CD14-positive monocyte (primary cell): Measurements from ENCODE around the gene SUN5. TPM values are rescaled to one million over a fixed set of nuclear protein-coding genes. Genes with fewer than 3 reads are reported as not detected.

Experiments used
- DNase-seq, 3 donors: peaks; one replicate each; pipeline ENCODE4 v3.0.0-alpha.2; 2011 to 2022
- H2AFZ ChIP-seq: 2 replicates; pipeline ENCODE4 v1.6.0; 2012; ENCODE audit warnings: mild to moderate bottlenecking, low read depth, low read length, inconsistent platforms; ENCODE audit not compliant: insufficient read depth, poor library complexity, severe bottlenecking
- H3K27ac ChIP-seq, 2 donors: 1 replicate in 1 of 2; 2 replicates in 1 of 2; pipeline ENCODE4 v1.5.1; 2012 to 2013; ENCODE audit warnings: low read length in 2 of 2, control low read depth in 1 of 2, inconsistent platforms in 1 of 2, low read depth in 1 of 2, mild to moderate bottlenecking in 1 of 2
- H3K27me3 ChIP-seq, 2 donors: one replicate each; pipeline versions ENCODE4 v1.6.0 to v1.6.1; 2011 to 2013; ENCODE audit warnings: low read length in 2 of 2; ENCODE audit not compliant: control insufficient read depth in 2 of 2, insufficient read depth in 2 of 2
- H3K36me3 ChIP-seq, 2 donors: replicated peaks in 1 of 2; 1 replicate in 1 of 2; 2 replicates in 1 of 2; pipeline versions ENCODE4 v1.5.1 to v1.6.1; 2012 to 2013; ENCODE audit warnings: low read length in 2 of 2, control low read depth in 1 of 2, inconsistent platforms in 1 of 2, mild to moderate bottlenecking in 1 of 2; ENCODE audit not compliant: insufficient read depth in 2 of 2, control insufficient read depth in 1 of 2
- H3K4me1 ChIP-seq, 2 donors: 1 replicate in 1 of 2; 2 replicates in 1 of 2; pipeline versions ENCODE4 v1.5.1 to v1.6.1; 2012 to 2013; ENCODE audit warnings: low read length in 2 of 2, control low read depth in 1 of 2, inconsistent platforms in 1 of 2, mild to moderate bottlenecking in 1 of 2, moderate library complexity in 1 of 2; ENCODE audit not compliant: insufficient read depth in 2 of 2, control insufficient read depth in 1 of 2
- H3K4me2 ChIP-seq: replicated peaks from 2 replicates; pipeline ENCODE3; 2012; ENCODE audit warnings: low read length, moderate library complexity, mild to moderate bottlenecking; ENCODE audit not compliant: poor library complexity, severe bottlenecking; ENCODE audit errors: extremely low read depth
- H3K4me3 ChIP-seq, 3 experiments: fragments of 200-600 bp in 1 of 3; sonication (generic) in 1 of 3; replicated peaks in 1 of 3; 1 replicate in 2 of 3; 2 replicates in 1 of 3; pipeline ENCODE4 v1.5.1; 2011 to 2013; ENCODE audit warnings: low read length in 3 of 3, mild to moderate bottlenecking in 3 of 3, control low read depth in 2 of 3, low read depth in 2 of 3, inconsistent platforms in 1 of 3, moderate library complexity in 1 of 3
- H3K79me2 ChIP-seq: 2 replicates; pipeline ENCODE4 v1.6.0; 2012; ENCODE audit warnings: mild to moderate bottlenecking, control low read depth, inconsistent platforms, low read length, moderate library complexity; ENCODE audit not compliant: insufficient read depth
- H3K9ac ChIP-seq: 2 replicates; pipeline ENCODE4 v1.6.0; 2017; ENCODE audit warnings: low read length, mild to moderate bottlenecking; ENCODE audit not compliant: insufficient read depth, poor library complexity, severe bottlenecking
- H3K9me3 ChIP-seq, 2 donors: replicated peaks in 1 of 2; 1 replicate in 1 of 2; 2 replicates in 1 of 2; pipeline versions ENCODE4 v1.5.1 to v1.6.1; 2012 to 2013; ENCODE audit warnings: low read length in 2 of 2, control low read depth in 1 of 2; ENCODE audit not compliant: control insufficient read depth in 1 of 2, insufficient read depth in 1 of 2
- H4K20me1 ChIP-seq: 2 replicates; pipeline ENCODE4 v1.6.0; 2012; ENCODE audit warnings: mild to moderate bottlenecking, low read length, control low read depth, moderate library complexity; ENCODE audit not compliant: insufficient read depth
- H3K27ac Mint-ChIP-seq, 7 donors: one replicate each; pipeline ENCODE4 v1.8.0; 2020; ENCODE audit warnings: mild to moderate bottlenecking in 7 of 7, mixed read lengths in 7 of 7, moderate library complexity in 6 of 7, inconsistent platforms in 2 of 7
- H3K27me3 Mint-ChIP-seq, 3 donors: one replicate each; pipeline ENCODE4 v1.8.0; 2021 to 2022; ENCODE audit warnings: low read depth in 3 of 3, mild to moderate bottlenecking in 3 of 3, mixed read lengths in 3 of 3, moderate library complexity in 3 of 3, inconsistent platforms in 1 of 3
- H3K36me3 Mint-ChIP-seq, 2 donors: one replicate each; pipeline ENCODE4 v1.8.0; 2020; ENCODE audit warnings: mixed read lengths in 2 of 2, inconsistent platforms in 1 of 2, mild to moderate bottlenecking in 1 of 2
- H3K4me1 Mint-ChIP-seq: one replicate; pipeline ENCODE4 v1.8.0; 2020; ENCODE audit warnings: mild to moderate bottlenecking, mixed read lengths
- H3K4me3 Mint-ChIP-seq, 2 donors: one replicate each; pipeline ENCODE4 v1.8.0; 2020; ENCODE audit warnings: mild to moderate bottlenecking in 2 of 2, mixed read lengths in 2 of 2, moderate library complexity in 1 of 2
- H3K9me3 Mint-ChIP-seq, 7 donors: one replicate each; pipeline ENCODE4 v1.8.0; 2020 to 2022; ENCODE audit warnings: mixed read lengths in 7 of 7, mild to moderate bottlenecking in 6 of 7, moderate library complexity in 6 of 7, inconsistent platforms in 2 of 7
- WGBS: methylation state at CpG from one replicate; pipeline ENCODE4 v1.1.5; 2013; ENCODE audit warnings: missing lambda C conversion rate; ENCODE audit not compliant: insufficient coverage; 5-methylcytosine and 5-hydroxymethylcytosine counted together
- intact Hi-C, 2 donors: fragments of 100-400 bp; cut with micrococcal nuclease; formaldehyde crosslinking; loops; one replicate each; pipeline versions ENCODE4 v1.15.0 to v1.15.1; 2023
- polyA plus RNA-seq, 3 donors: library from polyadenylated mRNA; depleted of rRNA in 1 of 3; unstranded in 2 of 3; stranded (reverse) in 1 of 3; fragments of 300-500 nt in 2 of 3; fragments of >200 nt in 1 of 3; fragmentation: Illumina TruSeq in 2 of 3; gene quantifications; 1 replicate in 2 of 3; 2 replicates in 1 of 3; pipeline ENCODE4 v1.2.3, GENCODE V29; 2012 to 2021
- TF ChIP-seq, protein P1 (sequence below): fragments of 200-600 bp; IDR thresholded peaks from one replicate; pipeline ENCODE4 v1.8.0; 2022; ENCODE audit warnings: antibody characterized with exemption, mild to moderate bottlenecking

The SUN5 gene
- polyA plus RNA-seq, 3 donors: not detected

GRCh38 chr20:33005908-33006775, 1.9 kb upstream of the SUN5 start:
- Histone ChIP-seq H3K27ac (no peak overlapping the region), H3K27me3 (no peaks in the 10 kb centered on the region), H3K79me2 (no peaks in the 10 kb centered on the region), H3K36me3 (no peaks in the 10 kb centered on the region), H3K9me3 (no peaks in the 10 kb centered on the region), H2AFZ (no peak overlapping the region), H3K9ac (no peak overlapping the region), H4K20me1 (no peaks in the 10 kb centered on the region), H3K4me3 (no peak overlapping the region), H3K4me1 (no peaks in the 10 kb centered on the region), H3K4me2 (no peak overlapping the region)
- WGBS: 94% methylated on average over 6 of the region's 8 CpGs
- no peak overlapping the region for H3K4me3 Mint-ChIP-seq
- no peaks in the 10 kb centered on the region for H3K4me1 Mint-ChIP-seq
- H3K27ac Mint-ChIP-seq: no peak overlapping the region
- intact Hi-C loops: no loop called here
- peaks cover 0 to 7% (median 3%) of the 10 kb centered on the region in 7 donors for H3K9me3 Mint-ChIP-seq
- H3K36me3 Mint-ChIP-seq: no peaks in the 10 kb centered on the region
- no peak for DNase-seq
- peaks cover 0 to 4% (median 3%) of the 10 kb centered on the region in 3 donors for H3K27me3 Mint-ChIP-seq
- TF ChIP-seq, protein P1, sequence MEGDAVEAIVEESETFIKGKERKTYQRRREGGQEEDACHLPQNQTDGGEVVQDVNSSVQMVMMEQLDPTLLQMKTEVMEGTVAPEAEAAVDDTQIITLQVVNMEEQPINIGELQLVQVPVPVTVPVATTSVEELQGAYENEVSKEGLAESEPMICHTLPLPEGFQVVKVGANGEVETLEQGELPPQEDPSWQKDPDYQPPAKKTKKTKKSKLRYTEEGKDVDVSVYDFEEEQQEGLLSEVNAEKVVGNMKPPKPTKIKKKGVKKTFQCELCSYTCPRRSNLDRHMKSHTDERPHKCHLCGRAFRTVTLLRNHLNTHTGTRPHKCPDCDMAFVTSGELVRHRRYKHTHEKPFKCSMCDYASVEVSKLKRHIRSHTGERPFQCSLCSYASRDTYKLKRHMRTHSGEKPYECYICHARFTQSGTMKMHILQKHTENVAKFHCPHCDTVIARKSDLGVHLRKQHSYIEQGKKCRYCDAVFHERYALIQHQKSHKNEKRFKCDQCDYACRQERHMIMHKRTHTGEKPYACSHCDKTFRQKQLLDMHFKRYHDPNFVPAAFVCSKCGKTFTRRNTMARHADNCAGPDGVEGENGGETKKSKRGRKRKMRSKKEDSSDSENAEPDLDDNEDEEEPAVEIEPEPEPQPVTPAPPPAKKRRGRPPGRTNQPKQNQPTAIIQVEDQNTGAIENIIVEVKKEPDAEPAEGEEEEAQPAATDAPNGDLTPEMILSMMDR: no peak

- WGBS: 54% methylated on average over 2 of the region's 4 CpGs
Measured at GRCh38 chr20:33005132-33005566, 916 bp upstream of the SUN5 start.

More at GRCh38 chr20:33005132-33005566, 916 bp upstream of the SUN5 start:
- Histone ChIP-seq H3K9me3 (no peaks in the 10 kb centered on the region), H3K4me2 (no peak overlapping the region), H3K4me3 (no peak overlapping the region), H4K20me1 (no peaks in the 10 kb centered on the region), H3K4me1 (peaks cover under 1% of the 10 kb centered on the region in 2 donors), H3K27ac (no peak overlapping the region), H2AFZ (no peak overlapping the region), H3K27me3 (no peaks in the 10 kb centered on the region), H3K79me2 (no peaks in the 10 kb centered on the region), H3K36me3 (no peaks in the 10 kb centered on the region), H3K9ac (no peak overlapping the region)
- TF ChIP-seq, protein P1: peak; percentile 75
- Mint-ChIP-seq H3K27me3 (peaks cover 0 to 3% (median 1%) of the 10 kb centered on the region in 3 donors), H3K27ac (no peak overlapping the region), H3K36me3 (no peaks in the 10 kb centered on the region), H3K9me3 (peaks cover 0 to 7% (median 3%) of the 10 kb centered on the region in 7 donors), H3K4me3 (no peak overlapping the region), H3K4me1 (peaks cover 2% of the 10 kb centered on the region)
- DNase-seq: peak; percentile 3 to 16 (median 5)
- intact Hi-C loops: no loop called here
